Spleen (tissue), 11 donors: ENCODE results near the gene CYP1A2. TPM values are rescaled to one million over a fixed set of nuclear protein-coding genes. Genes with fewer than 3 reads are reported as not detected.
A peak's percentile ranks its signal among the peaks of the same experiment; 100 is the strongest.

Experiments
- DNase-seq: peaks from one replicate; pipeline ENCODE4 v3.0.0-alpha.2; 2020
- H3K27ac ChIP-seq, 8 donors: fragments of 200-600 bp; sonication (generic) in 7 of 8; 1 replicate in 4 of 8; 2 replicates in 4 of 8; pipeline versions ENCODE4 v1.5.0 to v1.8.0; 2016 to 2021; ENCODE audit warnings: inconsistent platforms in 4 of 8, mild to moderate bottlenecking in 4 of 8, moderate library complexity in 1 of 8
- H3K27me3 ChIP-seq, 7 donors: fragments of 200-600 bp; sonication (generic) in 6 of 7; replicated peaks in 1 of 7; 1 replicate in 4 of 7; 2 replicates in 3 of 7; pipeline versions ENCODE4 v1.5.0 to v1.8.0; 2016 to 2021; ENCODE audit warnings: inconsistent platforms in 3 of 7, mild to moderate bottlenecking in 1 of 7
- H3K36me3 ChIP-seq, 6 donors: fragments of 200-600 bp; sonication (generic) in 5 of 6; 1 replicate in 4 of 6; 2 replicates in 2 of 6; pipeline versions ENCODE4 v1.5.0 to v1.8.0; 2016 to 2021; ENCODE audit warnings: inconsistent platforms in 2 of 6
- H3K4me1 ChIP-seq, 6 donors: fragments of 200-600 bp; sonication (generic) in 5 of 6; 1 replicate in 3 of 6; 2 replicates in 3 of 6; pipeline versions ENCODE4 v1.5.0 to v1.8.0; 2016 to 2021; ENCODE audit warnings: inconsistent platforms in 3 of 6
- H3K4me3 ChIP-seq, 8 donors: fragments of 200-600 bp; sonication (generic) in 7 of 8; 1 replicate in 4 of 8; 2 replicates in 4 of 8; pipeline versions ENCODE4 v1.5.0 to v1.8.0; 2016 to 2021; ENCODE audit warnings: inconsistent platforms in 4 of 8, mild to moderate bottlenecking in 4 of 8, moderate library complexity in 2 of 8
- H3K9me3 ChIP-seq, 8 donors: fragments of 200-600 bp; sonication (generic) in 7 of 8; 1 replicate in 4 of 8; 2 replicates in 4 of 8; pipeline versions ENCODE4 v1.5.0 to v1.8.0; 2016 to 2021; ENCODE audit warnings: inconsistent platforms in 4 of 8
- CTCF ChIP-seq, 11 experiments: fragments of 200-600 bp in 7 of 11; fragments of 450-650 bp in 4 of 11; sonication (generic) in 4 of 11; IDR thresholded peaks in 8 of 11; conservative IDR thresholded peaks in 3 of 11; 1 replicate in 7 of 11; 2 replicates in 4 of 11; pipeline versions ENCODE4 v1.4.0 to v1.8.0; 2016 to 2021; ENCODE audit warnings: antibody characterized with exemption in 11 of 11, inconsistent platforms in 4 of 11, mild to moderate bottlenecking in 1 of 11
- POLR2A ChIP-seq, 3 donors: fragments of 450-650 bp; IDR thresholded peaks; one replicate each; pipeline ENCODE4 v1.5.1; 2017; ENCODE audit warnings: antibody characterized with exemption in 3 of 3, mild to moderate bottlenecking in 1 of 3
- POLR2AphosphoS5 ChIP-seq, 3 donors: sonication (generic); formaldehyde crosslinking; IDR thresholded peaks; one replicate each; pipeline ENCODE4 v1.5.1; 2017; ENCODE audit warnings: antibody characterized with exemption in 3 of 3
- WGBS, 5 donors: extraction: QIAGEN DNeasy Blood & Tissue Kit in 3 of 5; methylation state at CpG; one replicate each; pipeline versions ENCODE4 v1.1.5 to v1.1.7; 2013 to 2018; 5-methylcytosine and 5-hydroxymethylcytosine counted together
- intact Hi-C: fragments of 100-400 bp; cut with DNase I; formaldehyde crosslinking; loops from one replicate; pipeline ENCODE4 v1.15.0; 2023; ENCODE audit warnings: low total_unique reads
- polyA plus RNA-seq, 3 donors: library from polyadenylated mRNA; stranded (reverse); fragments of 200-250 nt; gene quantifications; one replicate each; pipeline ENCODE4 v1.2.1, GENCODE V29; 2013
- total RNA-seq, 7 donors: library from RNA; depleted of rRNA in 3 of 7; stranded (reverse); fragments of >200 nt in 3 of 7; fragmentation: NEBNext Ultra II Directional in 4 of 7; extraction: Animal tissue kit (Norgen Biotek cat#: 25700) in 4 of 7; gene quantifications; one replicate each; pipeline versions ENCODE4 v1.1.0 to v1.2.1, GENCODE V29; 2016 to 2021
- donor health status: healthy with polysubstance abuse.
- donor health status: DM: no; HTN: no; CAD: no; lungs with moderate emphysema.
- donor health status: DM: no; HTN: no; CAD: no.
- donor health status: Bipolar disorder and iron deficiency.
- donor health status: healthy.
- donor health status: DM: no; HTN: no; CAD: no.
- donor health status: DM: yes; HTN: yes; CAD: no.

Gene CYP1A2
- total and polyA plus RNA-seq, 10 donors, result not detected

- Histone ChIP-seq H3K4me1 (peaks cover 16 to 45% (median 36%) of the 10 kb centered on the region in 6 donors), H3K9me3 (no peaks in the 10 kb centered on the region), H3K27ac (no peak overlapping the region), H3K4me3 (no peak overlapping the region), H3K36me3 (no peaks in the 10 kb centered on the region), H3K27me3 (peaks cover 0 to 12% (median 0%) of the 10 kb centered on the region in 7 donors)
- DNase-seq, result peak; percentile 90
- 2 to 9% (median 4%) methylated on average over 9 of the region's 9 CpGs for WGBS, 5 donors
- intact Hi-C loops, result loop anchor here (2.0 to 5.0 kb wide), 3 partner anchors 33 to 397 kb away; no protein-coding TSS in a partner anchor
- peak in 1 of 3 donors; percentile 14 for TF ChIP-seq POLR2AphosphoS5 (IDR thresholded peaks at IDR 0.05)
- peak; percentile 74 to 90 (median 85) for TF ChIP-seq CTCF (IDR thresholded peaks at IDR 0.05 in 8 of 11, conservative IDR thresholded peaks at IDR 0.05 in 3 of 11)
- no peak for TF ChIP-seq POLR2A (IDR thresholded peaks at IDR 0.05)
Measured at GRCh38 chr15:74768771-74769342, 20.2 kb downstream of the CYP1A2 start.

- no peak overlapping the region for H3K4me3 ChIP-seq
- WGBS, 5 donors, result 63 to 84% (median 67%) methylated on average over 7 of the region's 7 CpGs
- H3K36me3 ChIP-seq, result no peaks in the 10 kb centered on the region
- no peaks in the 10 kb centered on the region for H3K9me3 ChIP-seq
- DNase-seq, result no peak
- TF ChIP-seq POLR2AphosphoS5 (IDR thresholded peaks at IDR 0.05) (no peak), POLR2A (IDR thresholded peaks at IDR 0.05) (no peak), CTCF (IDR thresholded peaks at IDR 0.05 in 8 of 11, conservative IDR thresholded peaks at IDR 0.05 in 3 of 11) (no peak)
- intact Hi-C loops, result loop anchor here (2.0 to 10.0 kb wide), 5 partner anchors 33 to 435 kb away; partner anchors contain the start of gene C15orf39
- H3K27ac ChIP-seq, result no peak overlapping the region
- H3K27me3 ChIP-seq, result peaks cover 0 to 12% (median 0%) of the 10 kb centered on the region in 7 donors
- peaks cover 21 to 52% (median 42%) of the 10 kb centered on the region in 6 donors for H3K4me1 ChIP-seq
Measured at GRCh38 chr15:74769463-74770025, 20.9 kb downstream of the CYP1A2 start.

- H3K27me3 ChIP-seq, result peaks cover 0 to 12% (median 0%) of the 10 kb centered on the region in 7 donors
- no peak for TF ChIP-seq CTCF (IDR thresholded peaks at IDR 0.05 in 8 of 11, conservative IDR thresholded peaks at IDR 0.05 in 3 of 11)
- no peak for TF ChIP-seq POLR2A (IDR thresholded peaks at IDR 0.05)
- no peak overlapping the region for H3K4me3 ChIP-seq
- no peak for DNase-seq
- peaks cover 23 to 60% (median 51%) of the 10 kb centered on the region in 6 donors for H3K4me1 ChIP-seq
- H3K27ac ChIP-seq, result no peak overlapping the region
- no peaks in the 10 kb centered on the region for H3K9me3 ChIP-seq
- WGBS, 5 donors, result 60 to 76% (median 67%) methylated on average over 4 of the region's 4 CpGs
- intact Hi-C loops, result loop anchor here (5.0 to 10.0 kb wide), 2 partner anchors 182 to 434 kb away; partner anchors contain the start of gene C15orf39
- H3K36me3 ChIP-seq, result no peaks in the 10 kb centered on the region
Measured at GRCh38 chr15:74770211-74770903, 21.7 kb downstream of the CYP1A2 start.

GRCh38 chr15:74773329-74773728 lies 24.7 kb downstream of the CYP1A2 start:
- peaks cover 0 to 2% (median 0%) of the 10 kb centered on the region in 7 donors for H3K27me3 ChIP-seq
- H3K4me3 ChIP-seq, result no peak overlapping the region
- TF ChIP-seq POLR2A (IDR thresholded peaks at IDR 0.05) (no peak), POLR2AphosphoS5 (IDR thresholded peaks at IDR 0.05) (no peak), CTCF (IDR thresholded peaks at IDR 0.05 in 8 of 11, conservative IDR thresholded peaks at IDR 0.05 in 3 of 11) (no peak)
- H3K9me3 ChIP-seq, result no peaks in the 10 kb centered on the region
- no peak for DNase-seq
- H3K27ac ChIP-seq, result peak overlapping the region in 3 of 8 donors; percentile 23 to 99 (median 99)
- H3K4me1 ChIP-seq, result peaks cover 52 to 89% (median 80%) of the 10 kb centered on the region in 6 donors
- no peaks in the 10 kb centered on the region for H3K36me3 ChIP-seq
- intact Hi-C loops, result loop anchor here (5.0 to 10.0 kb wide), 2 partner anchors 179 to 431 kb away; partner anchors contain the start of gene C15orf39
- 83 to 93% (median 88%) methylated on average over 4 to 5 of the region's 5 CpGs for WGBS, 5 donors
